GM23338 (cell line): ENCODE measurements around the gene NGF.

Experiments
- CREB1 ChIP-seq: fragments of 250-450 bp; sonication (Bioruptor Pico); IDR thresholded peaks from 2 replicates; pipeline ENCODE4 v1.5.0; 2020; ENCODE audit warnings: low read depth, mild to moderate bottlenecking, moderate library complexity
- EZH2 ChIP-seq: fragments of 200-600 bp; sonication (generic); IDR thresholded peaks from one replicate; pipeline ENCODE4 v1.8.0; 2017; ENCODE audit warnings: antibody characterized with exemption, mild to moderate bottlenecking, low read depth; ENCODE audit not compliant: unreplicated experiment
- NANOG ChIP-seq: IDR thresholded peaks from 2 replicates; pipeline ENCODE4 v1.6.1; 2016; ENCODE audit warnings: antibody characterized with exemption, borderline replicate concordance
- POLR2AphosphoS5 ChIP-seq: IDR thresholded peaks from 2 replicates; pipeline ENCODE4 v1.6.1; 2016; ENCODE audit warnings: antibody characterized with exemption, low read depth
- TF ChIP-seq, protein P1 (sequence below), 2 experiments: fragments of 200-600 bp in 1 of 2; sonication (generic) in 1 of 2; conservative IDR thresholded peaks; 2 replicates each; pipeline versions ENCODE4 v1.5.1 to v1.6.1; 2016 to 2017; ENCODE audit warnings: antibody characterized with exemption in 2 of 2, low read depth in 2 of 2, mild to moderate bottlenecking in 2 of 2, moderate library complexity in 1 of 2
- TF ChIP-seq, protein P2 (sequence below): IDR thresholded peaks from one replicate; pipeline ENCODE4 v1.6.1; 2018; ENCODE audit warnings: antibody characterized with exemption; ENCODE audit not compliant: unreplicated experiment

DNA sequence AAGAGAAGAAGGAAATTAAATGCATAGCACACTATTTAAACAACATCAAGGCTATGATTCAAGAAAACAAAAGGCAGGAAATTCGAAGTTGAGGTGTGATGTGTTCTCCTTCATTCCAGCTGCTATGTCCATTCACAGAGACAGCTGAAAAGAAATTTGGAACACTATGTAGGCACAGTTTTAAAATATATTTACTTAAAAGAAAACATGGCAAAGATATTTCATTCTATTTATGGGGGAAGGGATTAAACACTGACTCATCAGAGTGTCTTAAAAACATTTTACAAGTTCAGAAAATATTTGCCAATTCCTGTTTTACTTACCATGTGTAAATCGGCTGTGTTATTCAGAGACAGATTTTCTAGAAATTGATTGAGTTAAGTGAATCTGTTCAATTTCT, 39.4 kb upstream of the NGF start:
- no peak for TF ChIP-seq EZH2
- TF ChIP-seq, protein P1, sequence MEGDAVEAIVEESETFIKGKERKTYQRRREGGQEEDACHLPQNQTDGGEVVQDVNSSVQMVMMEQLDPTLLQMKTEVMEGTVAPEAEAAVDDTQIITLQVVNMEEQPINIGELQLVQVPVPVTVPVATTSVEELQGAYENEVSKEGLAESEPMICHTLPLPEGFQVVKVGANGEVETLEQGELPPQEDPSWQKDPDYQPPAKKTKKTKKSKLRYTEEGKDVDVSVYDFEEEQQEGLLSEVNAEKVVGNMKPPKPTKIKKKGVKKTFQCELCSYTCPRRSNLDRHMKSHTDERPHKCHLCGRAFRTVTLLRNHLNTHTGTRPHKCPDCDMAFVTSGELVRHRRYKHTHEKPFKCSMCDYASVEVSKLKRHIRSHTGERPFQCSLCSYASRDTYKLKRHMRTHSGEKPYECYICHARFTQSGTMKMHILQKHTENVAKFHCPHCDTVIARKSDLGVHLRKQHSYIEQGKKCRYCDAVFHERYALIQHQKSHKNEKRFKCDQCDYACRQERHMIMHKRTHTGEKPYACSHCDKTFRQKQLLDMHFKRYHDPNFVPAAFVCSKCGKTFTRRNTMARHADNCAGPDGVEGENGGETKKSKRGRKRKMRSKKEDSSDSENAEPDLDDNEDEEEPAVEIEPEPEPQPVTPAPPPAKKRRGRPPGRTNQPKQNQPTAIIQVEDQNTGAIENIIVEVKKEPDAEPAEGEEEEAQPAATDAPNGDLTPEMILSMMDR (conservative IDR thresholded peaks at IDR 0.05; ENCODE audit: low read depth in 2 of 2): no peak
- TF ChIP-seq POLR2AphosphoS5: no peak
- no peak for TF ChIP-seq CREB1
- TF ChIP-seq, protein P2, sequence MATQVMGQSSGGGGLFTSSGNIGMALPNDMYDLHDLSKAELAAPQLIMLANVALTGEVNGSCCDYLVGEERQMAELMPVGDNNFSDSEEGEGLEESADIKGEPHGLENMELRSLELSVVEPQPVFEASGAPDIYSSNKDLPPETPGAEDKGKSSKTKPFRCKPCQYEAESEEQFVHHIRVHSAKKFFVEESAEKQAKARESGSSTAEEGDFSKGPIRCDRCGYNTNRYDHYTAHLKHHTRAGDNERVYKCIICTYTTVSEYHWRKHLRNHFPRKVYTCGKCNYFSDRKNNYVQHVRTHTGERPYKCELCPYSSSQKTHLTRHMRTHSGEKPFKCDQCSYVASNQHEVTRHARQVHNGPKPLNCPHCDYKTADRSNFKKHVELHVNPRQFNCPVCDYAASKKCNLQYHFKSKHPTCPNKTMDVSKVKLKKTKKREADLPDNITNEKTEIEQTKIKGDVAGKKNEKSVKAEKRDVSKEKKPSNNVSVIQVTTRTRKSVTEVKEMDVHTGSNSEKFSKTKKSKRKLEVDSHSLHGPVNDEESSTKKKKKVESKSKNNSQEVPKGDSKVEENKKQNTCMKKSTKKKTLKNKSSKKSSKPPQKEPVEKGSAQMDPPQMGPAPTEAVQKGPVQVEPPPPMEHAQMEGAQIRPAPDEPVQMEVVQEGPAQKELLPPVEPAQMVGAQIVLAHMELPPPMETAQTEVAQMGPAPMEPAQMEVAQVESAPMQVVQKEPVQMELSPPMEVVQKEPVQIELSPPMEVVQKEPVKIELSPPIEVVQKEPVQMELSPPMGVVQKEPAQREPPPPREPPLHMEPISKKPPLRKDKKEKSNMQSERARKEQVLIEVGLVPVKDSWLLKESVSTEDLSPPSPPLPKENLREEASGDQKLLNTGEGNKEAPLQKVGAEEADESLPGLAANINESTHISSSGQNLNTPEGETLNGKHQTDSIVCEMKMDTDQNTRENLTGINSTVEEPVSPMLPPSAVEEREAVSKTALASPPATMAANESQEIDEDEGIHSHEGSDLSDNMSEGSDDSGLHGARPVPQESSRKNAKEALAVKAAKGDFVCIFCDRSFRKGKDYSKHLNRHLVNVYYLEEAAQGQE: no peak
- no peak for TF ChIP-seq NANOG
